ENCODE measurements around the gene DKK2.

DNA sequence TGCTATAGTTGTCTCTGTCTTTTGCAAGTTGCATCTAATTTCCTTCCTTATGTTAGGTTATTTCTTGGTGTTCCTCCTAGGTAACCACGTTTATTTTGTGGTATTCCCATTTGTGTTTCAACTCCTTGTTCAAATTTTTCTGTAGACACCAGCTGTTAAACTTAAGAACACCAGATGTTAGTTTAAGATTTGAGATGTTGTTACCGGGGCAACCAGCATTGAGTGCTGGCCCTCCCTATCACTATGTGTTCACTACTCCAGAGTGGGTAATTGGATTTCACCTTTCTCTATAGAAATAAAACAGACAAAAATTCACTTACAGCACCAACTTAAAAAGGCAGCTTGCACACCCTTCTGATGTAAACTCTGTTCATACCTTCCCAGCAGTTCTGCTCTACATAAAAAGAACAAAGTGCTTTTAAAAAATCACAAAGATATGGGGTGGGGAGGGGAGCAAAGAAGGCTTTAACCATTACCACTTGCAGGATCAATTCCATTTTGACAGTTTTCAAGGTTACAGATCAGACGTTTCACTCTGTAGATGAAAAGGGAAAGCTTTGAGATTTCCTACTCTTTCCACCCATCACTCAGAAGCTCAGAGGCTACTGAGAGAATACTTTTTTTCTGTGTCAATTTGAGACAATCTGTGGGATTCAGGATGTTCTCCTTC is 82.9 kb downstream of the DKK2 start:
- no peak for TF ChIP-seq CTCF (conservative IDR thresholded peaks at IDR 0.05; ENCODE audit: low read depth, low read length)
- TF ChIP-seq EZH2 (IDR thresholded peaks at IDR 0.05; ENCODE audit: low read length, unreplicated experiment): no peak

Data from PC-3 (cell line).